HepG2 (cell line): ENCODE data around the gene TAF7. TPM values are rescaled to one million over a fixed set of nuclear protein-coding genes. Genes with fewer than 3 reads are reported as not detected.

ENCODE experiments used
- BATF2 ChIP-seq: sonication (generic); formaldehyde crosslinking; IDR thresholded peaks from 2 replicates; pipeline ENCODE4 v1.8.0; 2022; ENCODE audit warnings: mild to moderate bottlenecking, missing genetic modification reagents, moderate library complexity
- ETV5 ChIP-seq: IDR thresholded peaks from 2 replicates; pipeline ENCODE4 v1.6.1; 2018; ENCODE audit warnings: missing biosample characterization, missing genetic modification reagents, inconsistent platforms, borderline replicate concordance
- HBP1 ChIP-seq: IDR thresholded peaks from 2 replicates; pipeline ENCODE4 v1.6.1; 2016; ENCODE audit warnings: low read depth, control low read depth
- HOXD1 ChIP-seq: sonication (generic); formaldehyde crosslinking; IDR thresholded peaks from 2 replicates; pipeline ENCODE4 v1.5.0; 2020; ENCODE audit warnings: missing genetic modification reagents
- NR2C2 ChIP-seq: sonication (generic); formaldehyde crosslinking; IDR thresholded peaks from 2 replicates; pipeline ENCODE4 v1.4.0; 2020; ENCODE audit warnings: missing genetic modification reagents, mild to moderate bottlenecking, moderate library complexity, borderline replicate concordance
- NR2F1 ChIP-seq, 2 experiments: fragments of 450-650 bp in 1 of 2; formaldehyde crosslinking in 1 of 2; IDR thresholded peaks; 2 replicates each; pipeline versions ENCODE4 v1.5.0 to v1.6.1; 2016 to 2020; ENCODE audit warnings: mild to moderate bottlenecking in 1 of 2, missing compliant biosample characterization in 1 of 2, missing genetic modification reagents in 1 of 2, moderate library complexity in 1 of 2
- SKIL ChIP-seq: sonication (generic); formaldehyde crosslinking; IDR thresholded peaks from 2 replicates; pipeline ENCODE4 v1.8.0; 2022; ENCODE audit warnings: missing genetic modification reagents, mild to moderate bottlenecking, moderate library complexity, borderline replicate concordance
- TAF15 ChIP-seq: fragments of 200-400 bp; formaldehyde crosslinking; IDR thresholded peaks from one replicate; pipeline ENCODE4 v1.6.1; 2018; ENCODE audit warnings: mild to moderate bottlenecking, low read depth, low read length; ENCODE audit not compliant: poor library complexity, severe bottlenecking
- TFAP4 ChIP-seq: sonication (generic); IDR thresholded peaks from 2 replicates; pipeline ENCODE4 v1.6.1; 2016; ENCODE audit warnings: low read depth, borderline replicate concordance
- ZFAT ChIP-seq: sonication (generic); formaldehyde crosslinking; conservative IDR thresholded peaks from 2 replicates; pipeline ENCODE4 v1.8.1; 2023; ENCODE audit warnings: missing genetic modification reagents, inconsistent platforms
- ZFP37 ChIP-seq: sonication (generic); formaldehyde crosslinking; IDR thresholded peaks from 2 replicates; pipeline ENCODE4 v1.4.0; 2020; ENCODE audit warnings: missing genetic modification reagents, borderline replicate concordance
- ZIK1 ChIP-seq: sonication (generic); formaldehyde crosslinking; IDR thresholded peaks from 2 replicates; pipeline ENCODE4 v1.5.0; 2020; ENCODE audit warnings: mild to moderate bottlenecking, low read depth, missing genetic modification reagents, borderline replicate concordance
- ZMAT5 ChIP-seq: sonication (generic); formaldehyde crosslinking; IDR thresholded peaks from 2 replicates; pipeline ENCODE4 v1.5.0; 2020; ENCODE audit warnings: mild to moderate bottlenecking, low read depth, missing genetic modification reagents, borderline replicate concordance
- ZMYM4 ChIP-seq: sonication (generic); formaldehyde crosslinking; IDR thresholded peaks from 2 replicates; pipeline ENCODE4 v1.8.1; 2023; ENCODE audit warnings: mild to moderate bottlenecking, missing genetic modification reagents
- ZNF556 ChIP-seq: sonication (generic); formaldehyde crosslinking; IDR thresholded peaks from 2 replicates; pipeline ENCODE4 v1.4.0; 2020; ENCODE audit warnings: mild to moderate bottlenecking, missing genetic modification reagents, borderline replicate concordance
- ZNF691 ChIP-seq: sonication (generic); formaldehyde crosslinking; IDR thresholded peaks from 2 replicates; pipeline ENCODE4 v1.4.0; 2020; ENCODE audit warnings: missing genetic modification reagents, low read depth, mild to moderate bottlenecking, borderline replicate concordance
- ZNF749 ChIP-seq: sonication (generic); formaldehyde crosslinking; IDR thresholded peaks from 2 replicates; pipeline ENCODE4 v1.8.0; 2022; ENCODE audit warnings: mild to moderate bottlenecking, missing genetic modification reagents, moderate library complexity, borderline replicate concordance
- ZSCAN5A ChIP-seq: sonication (generic); formaldehyde crosslinking; IDR thresholded peaks from 2 replicates; pipeline ENCODE4 v1.8.0; 2022; ENCODE audit warnings: mild to moderate bottlenecking, missing genetic modification reagents, borderline replicate concordance
- polyA plus RNA-seq, 8 experiments: library from polyadenylated mRNA; depleted of rRNA in 3 of 8; stranded (reverse) in 7 of 8; unstranded in 1 of 8; fragments of >200 nt; fragmentation: Illumina TruSeq in 4 of 8; extraction: Trizol in 4 of 8; gene quantifications; 2 replicates each; pipeline versions ENCODE4 v1.2.1 to v1.2.3, GENCODE V29; 2011 to 2016; ENCODE audit warnings: low read depth in 4 of 8, missing spikeins in 1 of 8, mixed read lengths in 1 of 8; ENCODE audit not compliant: insufficient read depth in 1 of 8
- total RNA-seq, 5 experiments: library from RNA; depleted of rRNA; stranded (reverse); fragments of >200 nt; fragmentation: Illumina TruSeq; extraction: Trizol; gene quantifications; 2 replicates each; pipeline ENCODE4 v1.2.3, GENCODE V29; 2016; ENCODE audit warnings: low read depth in 1 of 5

The TAF7 gene
- total and polyA plus RNA-seq, 2 of the 13 experiments (the other 11 are each of a cell fraction or from before 2014, with no cell fraction given) = 41.6 to 61.5 TPM

- no peak for TF ChIP-seq NR2F1 (CRISPR knock-in tag; IDR thresholded peaks at IDR 0.05)
- TF ChIP-seq BATF2 (CRISPR knock-in tag) = peak; percentile 87
- TF ChIP-seq ZSCAN5A = peak; percentile 14; the same call in 1 of the 2 replicates
- peak; percentile 17; the same call in 1 of the 2 replicates for TF ChIP-seq ZIK1 (CRISPR knock-in tag)
- TF ChIP-seq TFAP4 = no peak
- peak; percentile 77 for TF ChIP-seq ETV5
- no peak; the same call in 1 of the 2 replicates for TF ChIP-seq HOXD1 (CRISPR knock-in tag)
- TF ChIP-seq ZFAT = no peak
- TF ChIP-seq TAF15 = no peak
- TF ChIP-seq SKIL = no peak
- TF ChIP-seq ZNF749 (CRISPR knock-in tag) = 0 out of 2 replicates have a peak, but pooled peaks have one; percentile 50
- TF ChIP-seq ZFP37 (CRISPR knock-in tag) = 0 out of 2 replicates have a peak, but pooled peaks have one; percentile 73
- 0 out of 2 replicates have a peak, but pooled peaks have one; percentile 66 for TF ChIP-seq ZNF691 (CRISPR knock-in tag)
- peak; percentile 74; the same call in 1 of the 2 replicates for TF ChIP-seq ZNF556 (CRISPR knock-in tag)
- TF ChIP-seq NR2C2 (CRISPR knock-in tag) = peak; percentile 76; the same call in 1 of the 2 replicates
- TF ChIP-seq ZMYM4 (CRISPR knock-in tag) = peak; percentile 97
- no peak for TF ChIP-seq ZMAT5 (CRISPR knock-in tag)
- TF ChIP-seq HBP1 (CRISPR knock-in tag) = no peak
Measured at GRCh38 chr5:141320225-141321169, at the start of gene TAF7 (continued).
